Measurements from ENCODE around the gene DCP1A.

- TF ChIP-seq ZBTB17 (CRISPR knock-in tag; IDR thresholded peaks at IDR 0.05) (no peak), TBP (optimal IDR thresholded peaks at IDR 0.05; ENCODE audit: low read depth, low read length) (peak; percentile 73), POLR2A (conservative IDR thresholded peaks at IDR 0.05) (peak; percentile 60; the same call in 1 of the 2 replicates), ATF6 (CRISPR knock-in tag; IDR thresholded peaks at IDR 0.05) (no peak), CTCF (IDR thresholded peaks at IDR 0.05 in 2 of 3, conservative IDR thresholded peaks at IDR 0.05 in 1 of 3; ENCODE audit: insufficient read depth in 2 of 3, low read depth in 1 of 3, low read length in 3 of 3) (no peak), PBX2 (CRISPR knock-in tag; IDR thresholded peaks at IDR 0.05; ENCODE audit: low read depth) (no peak), PBX2 (tag; conservative IDR thresholded peaks at IDR 0.05; ENCODE audit: low read depth) (no peak), JUN (IDR thresholded peaks at IDR 0.05; ENCODE audit: borderline replicate concordance, low read depth, low read length) (no peak), JUN (CRISPR knock-in tag; IDR thresholded peaks at IDR 0.05; ENCODE audit: borderline replicate concordance) (no peak; the same call in 1 of the 2 replicates), NCOA1 (IDR thresholded peaks at IDR 0.05; ENCODE audit: low read depth) (no peak), BMI1 (IDR thresholded peaks at IDR 0.05; ENCODE audit: low read length) (no peak), TRIM28 (IDR thresholded peaks at IDR 0.05) (no peak), JUNB (CRISPR knock-in tag; conservative IDR thresholded peaks at IDR 0.05) (no peak), CBX5 (IDR thresholded peaks at IDR 0.05; ENCODE audit: borderline replicate concordance, low read depth) (no peak)
Observed at GRCh38 chr3:53255775-53256703, 91.3 kb downstream of the DCP1A start, which contains the start of gene TKT.

Measured in K562 (cell line).